RWPE1 (cell line): ENCODE data around the gene TSPAN4.

Source experiments
- CTCF ChIA-PET: fragments of 350-600 bp; sonication (Branson Sonifier 250); formaldehyde crosslinking; extraction: SDS; loops from one replicate; lab custom pipeline; 2021; lab: Yijun Ruan, JAX
- POLR2A ChIA-PET: fragments of 400-600 bp; formaldehyde crosslinking; extraction: SDS; loops from one replicate; lab custom pipeline; 2020; ENCODE audit warnings: antibody characterized with exemption; ENCODE audit not compliant: low non-redundant PET; lab: Yijun Ruan, JAX
- DNase-seq: peaks from one replicate; pipeline ENCODE4 v3.0.0; 2012; ENCODE audit warnings: low spot score
- H3K27ac ChIP-seq: fragments of 450-650 bp; 2 replicates; pipeline ENCODE4 v1.5.1; 2017
- TF ChIP-seq, protein P1 (sequence below): fragments of 450-650 bp; conservative IDR thresholded peaks from 2 replicates; pipeline ENCODE4 v1.5.1; 2017; ENCODE audit warnings: low read depth, mild to moderate bottlenecking

Gene TSPAN4

GRCh38 chr11:795634-796564, 46.8 kb upstream of the TSPAN4 start:
- TF ChIP-seq, protein P1, sequence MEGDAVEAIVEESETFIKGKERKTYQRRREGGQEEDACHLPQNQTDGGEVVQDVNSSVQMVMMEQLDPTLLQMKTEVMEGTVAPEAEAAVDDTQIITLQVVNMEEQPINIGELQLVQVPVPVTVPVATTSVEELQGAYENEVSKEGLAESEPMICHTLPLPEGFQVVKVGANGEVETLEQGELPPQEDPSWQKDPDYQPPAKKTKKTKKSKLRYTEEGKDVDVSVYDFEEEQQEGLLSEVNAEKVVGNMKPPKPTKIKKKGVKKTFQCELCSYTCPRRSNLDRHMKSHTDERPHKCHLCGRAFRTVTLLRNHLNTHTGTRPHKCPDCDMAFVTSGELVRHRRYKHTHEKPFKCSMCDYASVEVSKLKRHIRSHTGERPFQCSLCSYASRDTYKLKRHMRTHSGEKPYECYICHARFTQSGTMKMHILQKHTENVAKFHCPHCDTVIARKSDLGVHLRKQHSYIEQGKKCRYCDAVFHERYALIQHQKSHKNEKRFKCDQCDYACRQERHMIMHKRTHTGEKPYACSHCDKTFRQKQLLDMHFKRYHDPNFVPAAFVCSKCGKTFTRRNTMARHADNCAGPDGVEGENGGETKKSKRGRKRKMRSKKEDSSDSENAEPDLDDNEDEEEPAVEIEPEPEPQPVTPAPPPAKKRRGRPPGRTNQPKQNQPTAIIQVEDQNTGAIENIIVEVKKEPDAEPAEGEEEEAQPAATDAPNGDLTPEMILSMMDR: no peak
- H3K27ac ChIP-seq: peak overlapping the region; percentile 96
- POLR2A ChIA-PET: no interaction called here
- peak; percentile 83 for DNase-seq
- CTCF ChIA-PET: interaction anchor here (0.6 to 1.3 kb wide), 2 partner anchors 12 to 72 kb away, joined by 3 read pairs; no protein-coding TSS in a partner anchor

DNA sequence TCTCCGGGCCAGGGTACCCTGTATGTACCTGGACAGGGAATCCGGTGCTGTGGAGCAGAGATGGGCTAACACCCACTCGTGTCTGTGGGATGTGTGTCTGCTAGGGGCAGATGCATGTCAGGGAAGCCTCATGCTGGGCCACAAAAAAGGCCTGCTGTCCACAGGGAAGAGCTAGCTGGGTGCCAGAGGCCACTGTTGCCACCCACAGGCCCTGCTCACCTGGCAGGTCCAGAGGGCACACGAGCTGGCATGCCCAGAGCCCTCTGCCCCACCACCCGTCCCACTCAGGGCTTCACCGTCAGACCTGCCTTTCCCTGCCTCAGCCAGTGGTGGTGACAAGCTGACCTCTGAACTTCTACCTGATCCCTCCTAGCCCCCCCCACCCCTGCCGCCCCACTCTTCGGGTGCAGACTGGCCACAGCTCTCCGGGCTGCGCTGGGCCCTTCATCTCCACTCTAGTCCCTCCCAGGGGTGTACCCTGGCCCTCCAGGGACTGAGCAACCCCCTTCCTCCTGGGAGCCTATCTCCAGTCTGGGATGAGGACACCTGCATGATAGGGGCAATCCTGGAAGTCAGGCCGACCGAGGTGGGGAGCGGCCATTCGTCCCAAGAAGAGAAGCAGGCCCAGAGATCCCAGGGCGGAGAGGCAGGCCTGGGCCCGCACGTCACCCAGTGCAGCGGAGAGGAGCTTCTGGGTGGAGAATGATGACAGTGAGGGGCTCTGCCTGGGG, 45.9 kb upstream of the TSPAN4 start:
- CTCF ChIA-PET: interaction anchor here (0.6 to 1.3 kb wide), 3 partner anchors 13 to 255 kb away, joined by 3 read pairs; no protein-coding TSS in a partner anchor
- POLR2A ChIA-PET: interaction anchor here (0.5 kb wide), 1 partner anchor 16 kb away, joined by 4 read pairs; no protein-coding TSS in a partner anchor
- peak overlapping the region; percentile 96 for H3K27ac ChIP-seq
- DNase-seq: no peak
- TF ChIP-seq, protein P1: no peak

DNA sequence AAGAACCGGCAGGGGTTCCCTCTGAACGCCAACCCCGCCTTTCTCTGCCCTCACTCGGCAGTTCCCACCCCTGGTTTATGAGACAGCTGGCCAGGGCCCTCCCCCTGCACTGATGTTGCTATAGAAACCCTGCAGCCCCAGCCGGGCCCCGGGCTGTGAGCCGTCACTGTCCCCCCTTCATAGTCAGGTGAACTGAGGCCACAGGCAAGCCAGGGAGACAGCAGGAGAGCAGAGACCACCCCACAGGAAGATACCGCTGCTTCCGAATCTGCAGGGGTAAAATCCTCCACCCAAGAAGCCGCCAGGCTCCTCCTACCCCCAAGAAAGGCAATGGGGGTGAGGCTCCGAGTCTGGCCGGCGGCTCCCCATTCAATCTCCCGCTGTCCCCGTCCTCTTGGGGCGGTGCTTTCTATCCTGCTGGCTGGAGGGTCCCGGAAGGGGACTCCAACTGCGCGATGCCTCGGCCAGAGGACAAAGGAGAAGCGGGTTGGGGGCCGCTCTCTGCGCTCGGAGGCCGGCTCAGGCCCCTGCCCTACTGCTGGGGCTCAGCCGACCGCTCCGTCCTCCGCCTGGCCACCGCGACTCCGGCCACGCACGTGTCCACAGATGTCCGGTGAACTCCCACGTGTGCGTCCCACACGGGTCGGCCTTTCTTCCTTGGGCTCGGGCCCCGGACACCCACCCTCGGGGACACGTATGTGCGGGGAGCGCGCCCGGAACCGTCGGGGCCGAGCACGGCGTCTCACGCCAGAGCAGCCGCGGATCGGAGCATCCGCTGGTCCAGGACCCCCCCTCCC, 45.2 kb upstream of the TSPAN4 start:
- CTCF ChIA-PET: interaction anchor here (0.8 to 1.3 kb wide), 3 partner anchors 13 to 254 kb away, joined by 3 read pairs; no protein-coding TSS in a partner anchor
- peak; percentile 76 for DNase-seq
- TF ChIP-seq, protein P1: no peak
- H3K27ac ChIP-seq: peak overlapping the region; percentile 96
- POLR2A ChIA-PET: interaction anchor here (0.5 kb wide), 1 partner anchor 16 kb away, joined by 4 read pairs; no protein-coding TSS in a partner anchor

GRCh38 chr11:798093-798713, 44.4 kb upstream of the TSPAN4 start, which contains the start of gene SLC25A22:
TSS of gene SLC25A22 (minus strand) at chr11:798281. CDS start at chr11:795006, 3,275 bp downstream.
- POLR2A ChIA-PET: no interaction called here
- TF ChIP-seq, protein P1: peak; percentile 93
- CTCF ChIA-PET: interaction anchor here (0.8 kb wide), 1 partner anchor 18 kb away, joined by 3 read pairs; no protein-coding TSS in a partner anchor
- peak within 1 kb of the TSS; percentile 96 for H3K27ac ChIP-seq
- DNase-seq: peak; percentile 84

GRCh38 chr11:799641-800316, 42.9 kb upstream of the TSPAN4 start:
- TF ChIP-seq, protein P1: no peak
- ChIA-PET CTCF (interaction anchor here (0.6 kb wide), 1 partner anchor 132 kb away, joined by 3 read pairs; no protein-coding TSS in a partner anchor), POLR2A (no interaction called here)
- H3K27ac ChIP-seq: peak overlapping the region; percentile 96
- DNase-seq: no peak
